Activated T-helper 2 cell treated with anti-CD3 and anti-CD28 coated beads, Interferon-gamma antibody, Interleukin-2, Interleukin-4, amounts not matched to agents 10 μg/mL and 5 μg/mL and 100 μg/mL, durations not matched to agents 14 hours and 24 hours and 36 hours (primary cell): ENCODE measurements around the gene OR51V1. TPM values are rescaled to one million over a fixed set of nuclear protein-coding genes. Genes with fewer than 3 reads are reported as not detected.

Experiments
- total RNA-seq: library from RNA; stranded (reverse); gene quantifications from 2 replicates; pipeline ENCODE4 v1.2.3, GENCODE V29; 2022

OR51V1 gene
- total RNA-seq, 1 donor from 2014 or later: not detected

Other genes with a start within 250 kb of the OR51V1 start
- not detected in 2 replicates for gene OR51A2, start 245.0 kb downstream of the OR51V1 start, total RNA-seq
- gene OR51L1, start 205.8 kb downstream of the OR51V1 start, total RNA-seq: not detected in 2 replicates
- not detected in 2 replicates for gene OR52J3, start 154.2 kb downstream of the OR51V1 start, total RNA-seq
- gene OR52E2, start 141.1 kb downstream of the OR51V1 start, total RNA-seq: not detected in 2 replicates
- not detected in 2 replicates for gene OR52E1, start 131.1 kb downstream of the OR51V1 start, total RNA-seq
- gene OR52A5, start 62.3 kb downstream of the OR51V1 start, total RNA-seq: not detected in 2 replicates
- gene OR52A1, start 45.9 kb downstream of the OR51V1 start, total RNA-seq: not detected in 2 replicates
- gene HBB, start 26.4 kb upstream of the OR51V1 start, total RNA-seq: not detected in 2 replicates
- gene HBD, start 33.8 kb upstream of the OR51V1 start, total RNA-seq: not detected in 2 replicates
- gene HBG1, start 49.2 kb upstream of the OR51V1 start, total RNA-seq: not detected in 2 replicates
- gene HBG2, start 54.1 kb upstream of the OR51V1 start, total RNA-seq: not detected in 2 replicates
- gene HBE1, start 69.3 kb upstream of the OR51V1 start, total RNA-seq: not detected in 2 replicates
- gene OR51B4, start 101.3 kb upstream of the OR51V1 start, total RNA-seq: not detected in 2 replicates
- not detected in 2 replicates for gene OR51B2, start 123.6 kb upstream of the OR51V1 start, total RNA-seq
- not detected in 2 replicates for gene OR51B5, start 142.8 kb upstream of the OR51V1 start, total RNA-seq
- gene OR51B6, start 150.8 kb upstream of the OR51V1 start, total RNA-seq: not detected in 2 replicates
- not detected in 2 replicates for gene OR51M1, start 183.1 kb upstream of the OR51V1 start, total RNA-seq
- not detected in 2 replicates for gene OR51Q1, start 221.4 kb upstream of the OR51V1 start, total RNA-seq
- gene OR51I1, start 240.8 kb upstream of the OR51V1 start, total RNA-seq: not detected in 2 replicates
- gene OR51I2, start 248.6 kb upstream of the OR51V1 start, total RNA-seq: not detected in 2 replicates